Measurements from ENCODE around the gene IL25. TPM values are rescaled to one million over a fixed set of nuclear protein-coding genes. Genes with fewer than 3 reads are reported as not detected.
"Not testable (repeated sequence)": the region's sequence is repeated elsewhere in the genome, so short reads cannot be mapped to it uniquely, and the experiment has no call there.

IL25 gene
- total and polyA plus RNA-seq, 10 of the 15 experiments (the other 5 are each of a cell fraction or from before 2014, with no cell fraction given) = not detected

DNA sequence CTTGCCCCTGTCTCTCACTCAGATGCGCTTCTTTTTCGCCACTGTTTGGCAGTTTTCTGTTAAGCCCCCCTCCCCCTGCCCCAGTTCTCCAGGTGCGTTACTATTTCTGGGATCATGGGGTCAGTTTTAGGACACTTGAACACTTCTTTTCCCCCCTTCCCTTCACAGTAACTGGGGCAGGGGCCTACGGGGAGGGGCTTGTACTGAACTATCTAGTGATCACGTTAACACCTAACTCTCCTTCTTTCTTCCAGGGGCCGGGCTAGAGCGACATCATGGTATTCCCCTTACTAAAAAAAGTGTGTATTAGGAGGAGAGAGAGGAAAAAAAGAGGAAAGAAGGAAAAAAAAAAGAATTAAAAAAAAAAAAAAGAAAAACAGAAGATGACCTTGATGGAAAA is 47.6 kb upstream of the IL25 start (continued):
- TF ChIP-seq, protein P1, sequence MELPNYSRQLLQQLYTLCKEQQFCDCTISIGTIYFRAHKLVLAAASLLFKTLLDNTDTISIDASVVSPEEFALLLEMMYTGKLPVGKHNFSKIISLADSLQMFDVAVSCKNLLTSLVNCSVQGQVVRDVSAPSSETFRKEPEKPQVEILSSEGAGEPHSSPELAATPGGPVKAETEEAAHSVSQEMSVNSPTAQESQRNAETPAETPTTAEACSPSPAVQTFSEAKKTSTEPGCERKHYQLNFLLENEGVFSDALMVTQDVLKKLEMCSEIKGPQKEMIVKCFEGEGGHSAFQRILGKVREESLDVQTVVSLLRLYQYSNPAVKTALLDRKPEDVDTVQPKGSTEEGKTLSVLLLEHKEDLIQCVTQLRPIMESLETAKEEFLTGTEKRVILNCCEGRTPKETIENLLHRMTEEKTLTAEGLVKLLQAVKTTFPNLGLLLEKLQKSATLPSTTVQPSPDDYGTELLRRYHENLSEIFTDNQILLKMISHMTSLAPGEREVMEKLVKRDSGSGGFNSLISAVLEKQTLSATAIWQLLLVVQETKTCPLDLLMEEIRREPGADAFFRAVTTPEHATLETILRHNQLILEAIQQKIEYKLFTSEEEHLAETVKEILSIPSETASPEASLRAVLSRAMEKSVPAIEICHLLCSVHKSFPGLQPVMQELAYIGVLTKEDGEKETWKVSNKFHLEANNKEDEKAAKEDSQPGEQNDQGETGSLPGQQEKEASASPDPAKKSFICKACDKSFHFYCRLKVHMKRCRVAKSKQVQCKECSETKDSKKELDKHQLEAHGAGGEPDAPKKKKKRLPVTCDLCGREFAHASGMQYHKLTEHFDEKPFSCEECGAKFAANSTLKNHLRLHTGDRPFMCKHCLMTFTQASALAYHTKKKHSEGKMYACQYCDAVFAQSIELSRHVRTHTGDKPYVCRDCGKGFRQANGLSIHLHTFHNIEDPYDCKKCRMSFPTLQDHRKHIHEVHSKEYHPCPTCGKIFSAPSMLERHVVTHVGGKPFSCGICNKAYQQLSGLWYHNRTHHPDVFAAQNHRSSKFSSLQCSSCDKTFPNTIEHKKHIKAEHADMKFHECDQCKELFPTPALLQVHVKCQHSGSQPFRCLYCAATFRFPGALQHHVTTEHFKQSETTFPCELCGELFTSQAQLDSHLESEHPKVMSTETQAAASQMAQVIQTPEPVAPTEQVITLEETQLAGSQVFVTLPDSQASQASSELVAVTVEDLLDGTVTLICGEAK (IDR thresholded peaks at IDR 0.05; ENCODE audit: borderline replicate concordance) = no peak
- no peak for TF ChIP-seq ESRRA (IDR thresholded peaks at IDR 0.05; ENCODE audit: low read length)
- no peak for TF ChIP-seq SREBF1 (IDR thresholded peaks at IDR 0.05; ENCODE audit: low read length)
- TF ChIP-seq WRNIP1 (IDR thresholded peaks at IDR 0.05; ENCODE audit: borderline replicate concordance, low read depth, low read length) = no peak
- TF ChIP-seq, protein P2, sequence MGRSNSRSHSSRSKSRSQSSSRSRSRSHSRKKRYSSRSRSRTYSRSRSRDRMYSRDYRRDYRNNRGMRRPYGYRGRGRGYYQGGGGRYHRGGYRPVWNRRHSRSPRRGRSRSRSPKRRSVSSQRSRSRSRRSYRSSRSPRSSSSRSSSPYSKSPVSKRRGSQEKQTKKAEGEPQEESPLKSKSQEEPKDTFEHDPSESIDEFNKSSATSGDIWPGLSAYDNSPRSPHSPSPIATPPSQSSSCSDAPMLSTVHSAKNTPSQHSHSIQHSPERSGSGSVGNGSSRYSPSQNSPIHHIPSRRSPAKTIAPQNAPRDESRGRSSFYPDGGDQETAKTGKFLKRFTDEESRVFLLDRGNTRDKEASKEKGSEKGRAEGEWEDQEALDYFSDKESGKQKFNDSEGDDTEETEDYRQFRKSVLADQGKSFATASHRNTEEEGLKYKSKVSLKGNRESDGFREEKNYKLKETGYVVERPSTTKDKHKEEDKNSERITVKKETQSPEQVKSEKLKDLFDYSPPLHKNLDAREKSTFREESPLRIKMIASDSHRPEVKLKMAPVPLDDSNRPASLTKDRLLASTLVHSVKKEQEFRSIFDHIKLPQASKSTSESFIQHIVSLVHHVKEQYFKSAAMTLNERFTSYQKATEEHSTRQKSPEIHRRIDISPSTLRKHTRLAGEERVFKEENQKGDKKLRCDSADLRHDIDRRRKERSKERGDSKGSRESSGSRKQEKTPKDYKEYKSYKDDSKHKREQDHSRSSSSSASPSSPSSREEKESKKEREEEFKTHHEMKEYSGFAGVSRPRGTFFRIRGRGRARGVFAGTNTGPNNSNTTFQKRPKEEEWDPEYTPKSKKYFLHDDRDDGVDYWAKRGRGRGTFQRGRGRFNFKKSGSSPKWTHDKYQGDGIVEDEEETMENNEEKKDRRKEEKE (IDR thresholded peaks at IDR 0.05) = no peak
- no peak for TF ChIP-seq FOS (IDR thresholded peaks at IDR 0.05; ENCODE audit: borderline replicate concordance, extremely low read depth, insufficient read length)
- TF ChIP-seq, protein P3, sequence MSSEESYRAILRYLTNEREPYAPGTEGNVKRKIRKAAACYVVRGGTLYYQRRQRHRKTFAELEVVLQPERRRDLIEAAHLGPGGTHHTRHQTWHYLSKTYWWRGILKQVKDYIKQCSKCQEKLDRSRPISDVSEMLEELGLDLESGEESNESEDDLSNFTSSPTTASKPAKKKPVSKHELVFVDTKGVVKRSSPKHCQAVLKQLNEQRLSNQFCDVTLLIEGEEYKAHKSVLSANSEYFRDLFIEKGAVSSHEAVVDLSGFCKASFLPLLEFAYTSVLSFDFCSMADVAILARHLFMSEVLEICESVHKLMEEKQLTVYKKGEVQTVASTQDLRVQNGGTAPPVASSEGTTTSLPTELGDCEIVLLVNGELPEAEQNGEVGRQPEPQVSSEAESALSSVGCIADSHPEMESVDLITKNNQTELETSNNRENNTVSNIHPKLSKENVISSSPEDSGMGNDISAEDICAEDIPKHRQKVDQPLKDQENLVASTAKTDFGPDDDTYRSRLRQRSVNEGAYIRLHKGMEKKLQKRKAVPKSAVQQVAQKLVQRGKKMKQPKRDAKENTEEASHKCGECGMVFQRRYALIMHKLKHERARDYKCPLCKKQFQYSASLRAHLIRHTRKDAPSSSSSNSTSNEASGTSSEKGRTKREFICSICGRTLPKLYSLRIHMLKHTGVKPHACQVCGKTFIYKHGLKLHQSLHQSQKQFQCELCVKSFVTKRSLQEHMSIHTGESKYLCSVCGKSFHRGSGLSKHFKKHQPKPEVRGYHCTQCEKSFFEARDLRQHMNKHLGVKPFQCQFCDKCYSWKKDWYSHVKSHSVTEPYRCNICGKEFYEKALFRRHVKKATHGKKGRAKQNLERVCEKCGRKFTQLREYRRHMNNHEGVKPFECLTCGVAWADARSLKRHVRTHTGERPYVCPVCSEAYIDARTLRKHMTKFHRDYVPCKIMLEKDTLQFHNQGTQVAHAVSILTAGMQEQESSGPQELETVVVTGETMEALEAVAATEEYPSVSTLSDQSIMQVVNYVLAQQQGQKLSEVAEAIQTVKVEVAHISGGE (CRISPR knock-in tag; IDR thresholded peaks at IDR 0.05) = no peak
- TF ChIP-seq ZNF274 (IDR thresholded peaks at IDR 0.05; ENCODE audit: insufficient read depth, insufficient read length) = no peak
- TF ChIP-seq GATAD2B (conservative IDR thresholded peaks at IDR 0.05; ENCODE audit: low read depth) = no peak

DNA sequence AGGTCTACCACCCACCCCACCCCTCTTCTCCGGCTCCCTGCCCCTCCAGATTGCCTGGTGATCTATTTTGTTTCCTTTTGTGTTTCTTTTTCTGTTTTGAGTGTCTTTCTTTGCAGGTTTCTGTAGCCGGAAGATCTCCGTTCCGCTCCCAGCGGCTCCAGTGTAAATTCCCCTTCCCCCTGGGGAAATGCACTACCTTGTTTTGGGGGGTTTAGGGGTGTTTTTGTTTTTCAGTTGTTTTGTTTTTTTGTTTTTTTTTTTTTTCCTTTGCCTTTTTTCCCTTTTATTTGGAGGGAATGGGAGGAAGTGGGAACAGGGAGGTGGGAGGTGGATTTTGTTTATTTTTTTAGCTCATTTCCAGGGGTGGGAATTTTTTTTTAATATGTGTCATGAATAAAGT is 46.9 kb upstream of the IL25 start:
- intact Hi-C loops (cut with micrococcal nuclease; ENCODE audit: unreplicated experiment); H3K9me3 ChIP-seq (replicated peaks; ENCODE audit: control insufficient read depth, insufficient read depth, low read length); H3K9ac ChIP-seq (ENCODE audit: control insufficient read depth, insufficient read depth, low read length); FAIRE-seq; DNase-seq (ENCODE audit: low read depth, low spot score); in situ Hi-C loops (cut with MboI); H3K27ac ChIP-seq (ENCODE audit: control insufficient read depth, insufficient read depth); H3K4me2 ChIP-seq (ENCODE audit: control insufficient read depth, insufficient read depth); H2AFZ ChIP-seq (ENCODE audit: control insufficient read depth, low read depth, low read length); ATAC-seq; H4K20me1 ChIP-seq (ENCODE audit: control insufficient read depth, insufficient read depth); H3K4me1 ChIP-seq (ENCODE audit: control insufficient read depth, insufficient read depth, low read length); H3K27me3 ChIP-seq (replicated peaks in 1 of 2; ENCODE audit: control insufficient read depth in 2 of 2, insufficient read depth in 2 of 2, low read length in 1 of 2); BruUV-seq (replicated peaks); POLR2A ChIA-PET; H3K4me3 ChIP-seq: not testable (repeated sequence)
- Histone ChIP-seq H3K36me3 (ENCODE audit: control insufficient read depth in 2 of 2, insufficient read depth in 2 of 2, low read length in 1 of 2) (peaks cover 10 to 16% of the 10 kb centered on the region in 2 experiments), H3K79me2 (ENCODE audit: control insufficient read depth, insufficient read depth, low read length) (peaks cover 23% of the 10 kb centered on the region)
- RAD21 ChIA-PET (ENCODE audit: unreplicated experiment) = interaction anchor here (2.1 kb wide), 1 partner anchor 58 kb away, joined by 10 read pairs; no protein-coding TSS in a partner anchor
- WGBS (ENCODE audit: insufficient coverage, insufficient replicate concordance, low lambda C conversion rate, missing lambda C conversion rate) = 70% methylated on average over 5 of the region's 5 CpGs
- CTCF ChIA-PET = interaction anchor here (0.7 to 3.1 kb wide), 15 partner anchors 9 to 249 kb away, joined by 3 to 34 read pairs (median 4); partner anchors contain the start of genes NGDN and ZFHX2
- SMC1A ChIA-PET (ENCODE audit: uncharacterized antibody, unreplicated experiment) = interaction anchor here (2.0 to 2.1 kb wide), 2 partner anchors 55 to 205 kb away, joined by 4 to 9 read pairs; no protein-coding TSS in a partner anchor

Data from GM12878 (cell line).